Neural cell (in vitro differentiated cells): ENCODE data around the gene SEC61A1. TPM values are rescaled to one million over a fixed set of nuclear protein-coding genes. Genes with fewer than 3 reads are reported as not detected.

Source experiments
- H2AFZ ChIP-seq: fragments of 200-600, 300-800 bp; sonication (generic), shearing (Covaris generic); 2 replicates; pipeline ENCODE4 v1.6.0; 2014; ENCODE audit warnings: low read depth, mild to moderate bottlenecking, antibody characterized with exemption, low read length, moderate library complexity
- H3F3A ChIP-seq: fragments of 200-600 bp; shearing (Covaris generic); 2 replicates; pipeline ENCODE4 v1.6.1; 2016; ENCODE audit warnings: mild to moderate bottlenecking, moderate library complexity, mixed read lengths, antibody characterized with exemption, low read length; ENCODE audit not compliant: insufficient read depth, poor library complexity, severe bottlenecking
- H3K27ac ChIP-seq: fragments of 200-600, 300-800 bp; sonication (generic), shearing (Covaris generic); 2 replicates; pipeline ENCODE4 v1.5.1; 2014; ENCODE audit warnings: mild to moderate bottlenecking, low read length, moderate library complexity
- H3K27me3 ChIP-seq: fragments of 300-800, 200-600 bp; sonication (generic), shearing (Covaris generic); 2 replicates; pipeline ENCODE4 v1.6.0; 2014; ENCODE audit warnings: mild to moderate bottlenecking, low read depth, low read length, moderate library complexity; ENCODE audit not compliant: insufficient read depth
- H3K36me3 ChIP-seq: fragments of 300-800, 200-600 bp; sonication (generic), shearing (Covaris generic); 2 replicates; pipeline ENCODE4 v1.5.1; 2014; ENCODE audit warnings: mild to moderate bottlenecking, antibody characterized with exemption, low read length, moderate library complexity; ENCODE audit not compliant: insufficient read depth
- H3K4me2 ChIP-seq: fragments of 300-800, 200-600 bp; sonication (generic), shearing (Covaris generic); 2 replicates; pipeline ENCODE4 v1.6.0; 2014; ENCODE audit warnings: mild to moderate bottlenecking, low read length
- H3K4me3 ChIP-seq: fragments of 300-800, 200-600 bp; sonication (generic), shearing (Covaris generic); 2 replicates; pipeline ENCODE4 v1.5.1; 2014; ENCODE audit warnings: mild to moderate bottlenecking, low read length, moderate library complexity
- H3K79me2 ChIP-seq: fragments of 200-600 bp; shearing (Covaris generic); replicated peaks from 2 replicates; pipeline ENCODE4 v1.6.0; 2014; ENCODE audit warnings: mild to moderate bottlenecking, low read length, moderate library complexity; ENCODE audit not compliant: insufficient read depth
- H3K9ac ChIP-seq: fragments of 300-800, 200-600 bp; sonication (generic), shearing (Covaris generic); 2 replicates; pipeline ENCODE4 v1.6.1; 2016; ENCODE audit warnings: mild to moderate bottlenecking, low read length, mixed read lengths
- H3K9me2 ChIP-seq: fragments of 200-600 bp; shearing (Covaris generic); 2 replicates; pipeline ENCODE4 v1.6.1; 2016; ENCODE audit warnings: mild to moderate bottlenecking, low read length, mixed read lengths; ENCODE audit not compliant: insufficient read depth
- H3K9me3 ChIP-seq: fragments of 200-600, 300-800 bp; sonication (generic), shearing (Covaris generic); 2 replicates; pipeline ENCODE4 v1.6.1; 2016; ENCODE audit warnings: mild to moderate bottlenecking, mixed run types, low read length, moderate library complexity, mixed read lengths
- H4K20me1 ChIP-seq: fragments of 200-600 bp; shearing (Covaris generic); 2 replicates; pipeline ENCODE4 v1.6.1; 2016; ENCODE audit warnings: mild to moderate bottlenecking, mixed run types; ENCODE audit not compliant: insufficient read depth
- EP300 ChIP-seq: fragments of 450-650 bp; conservative IDR thresholded peaks from 2 replicates; pipeline ENCODE4 v1.6.1; 2014; ENCODE audit warnings: antibody characterized with exemption, mild to moderate bottlenecking, moderate library complexity; ENCODE audit not compliant: poor library complexity, severe bottlenecking
- EZH2 ChIP-seq: fragments of 200-600, 300-800 bp; shearing (Covaris generic), sonication (generic); IDR thresholded peaks from 2 replicates; pipeline ENCODE4 v1.6.1; 2014; ENCODE audit warnings: antibody characterized with exemption, low read length, borderline replicate concordance, mild to moderate bottlenecking; ENCODE audit not compliant: insufficient read depth, poor library complexity, severe bottlenecking
- MXI1 ChIP-seq: fragments of 450-650 bp; conservative IDR thresholded peaks from 2 replicates; pipeline ENCODE4 v1.6.1; 2014; ENCODE audit warnings: antibody characterized with exemption, mild to moderate bottlenecking; ENCODE audit not compliant: poor library complexity, severe bottlenecking
- POLR2AphosphoS5 ChIP-seq: IDR thresholded peaks from 2 replicates; pipeline ENCODE4 v1.6.1; 2012
- RAD21 ChIP-seq: fragments of 450-650 bp; conservative IDR thresholded peaks from 2 replicates; pipeline ENCODE4 v1.6.1; 2014; ENCODE audit warnings: antibody characterized with exemption, mild to moderate bottlenecking, moderate library complexity
- REST ChIP-seq: IDR thresholded peaks from 2 replicates; pipeline ENCODE4 v1.6.1; 2012; ENCODE audit warnings: borderline replicate concordance
- SMC3 ChIP-seq: fragments of 450-650 bp; conservative IDR thresholded peaks from 2 replicates; pipeline ENCODE4 v1.6.1; 2014; ENCODE audit warnings: antibody characterized with exemption, mild to moderate bottlenecking, moderate library complexity; ENCODE audit not compliant: poor library complexity
- TAF1 ChIP-seq: IDR thresholded peaks from 2 replicates; pipeline ENCODE4 v1.6.1; 2012; ENCODE audit warnings: low read depth
- polyA plus RNA-seq: library from polyadenylated mRNA; depleted of rRNA; stranded (reverse); fragments of >200 nt; gene quantifications from 2 replicates; pipeline ENCODE4 v1.2.3, GENCODE V29; 2014
- TF ChIP-seq, protein P1 (sequence below): fragments of 450-650 bp; IDR thresholded peaks from 2 replicates; pipeline ENCODE4 v1.5.1; 2014; ENCODE audit warnings: antibody characterized with exemption, mild to moderate bottlenecking, moderate library complexity; ENCODE audit not compliant: poor library complexity, severe bottlenecking

The SEC61A1 gene
- polyA plus RNA-seq, 1 donor from 2014 or later, result 91.6 TPM

DNA sequence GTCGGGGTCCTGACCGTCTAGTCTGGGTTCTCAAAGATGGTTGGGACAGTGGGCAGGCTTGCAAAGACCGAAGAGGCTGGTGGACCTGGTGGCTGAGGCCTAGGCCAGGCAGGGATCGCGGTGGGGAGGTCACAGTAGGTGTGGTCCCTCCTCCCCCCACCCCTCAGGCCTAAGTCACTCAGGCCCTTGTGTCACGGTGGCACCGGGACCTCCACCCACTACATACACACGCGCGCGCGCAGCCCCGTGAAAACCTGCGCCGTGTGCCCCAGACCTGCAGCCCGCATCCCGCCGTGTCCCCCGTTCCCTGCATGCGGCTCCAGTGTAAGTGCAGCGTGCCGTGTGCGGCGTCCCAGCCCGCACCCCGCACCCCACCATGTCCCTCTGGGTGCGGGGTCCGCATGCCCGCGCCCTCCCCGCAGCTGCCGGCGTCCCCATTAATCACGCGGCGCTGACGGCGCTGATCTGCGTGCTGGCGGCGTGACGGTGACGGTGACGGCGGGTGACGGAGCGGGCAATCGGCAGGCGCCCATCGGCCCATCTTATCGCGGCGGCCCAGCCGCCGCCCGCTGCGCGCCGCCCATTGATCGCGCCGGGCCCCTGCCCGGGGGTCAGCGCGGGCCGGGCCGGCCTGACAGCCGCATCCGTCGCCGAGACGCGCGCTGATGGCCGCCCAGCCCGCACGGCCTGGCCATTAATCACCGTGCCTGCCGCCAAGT, 24.4 kb downstream of the SEC61A1 start (continued):
- TF ChIP-seq, protein P1, sequence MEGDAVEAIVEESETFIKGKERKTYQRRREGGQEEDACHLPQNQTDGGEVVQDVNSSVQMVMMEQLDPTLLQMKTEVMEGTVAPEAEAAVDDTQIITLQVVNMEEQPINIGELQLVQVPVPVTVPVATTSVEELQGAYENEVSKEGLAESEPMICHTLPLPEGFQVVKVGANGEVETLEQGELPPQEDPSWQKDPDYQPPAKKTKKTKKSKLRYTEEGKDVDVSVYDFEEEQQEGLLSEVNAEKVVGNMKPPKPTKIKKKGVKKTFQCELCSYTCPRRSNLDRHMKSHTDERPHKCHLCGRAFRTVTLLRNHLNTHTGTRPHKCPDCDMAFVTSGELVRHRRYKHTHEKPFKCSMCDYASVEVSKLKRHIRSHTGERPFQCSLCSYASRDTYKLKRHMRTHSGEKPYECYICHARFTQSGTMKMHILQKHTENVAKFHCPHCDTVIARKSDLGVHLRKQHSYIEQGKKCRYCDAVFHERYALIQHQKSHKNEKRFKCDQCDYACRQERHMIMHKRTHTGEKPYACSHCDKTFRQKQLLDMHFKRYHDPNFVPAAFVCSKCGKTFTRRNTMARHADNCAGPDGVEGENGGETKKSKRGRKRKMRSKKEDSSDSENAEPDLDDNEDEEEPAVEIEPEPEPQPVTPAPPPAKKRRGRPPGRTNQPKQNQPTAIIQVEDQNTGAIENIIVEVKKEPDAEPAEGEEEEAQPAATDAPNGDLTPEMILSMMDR, result no peak
- no peak for TF ChIP-seq EZH2

GRCh38 chr3:128077202-128077624, 25.0 kb downstream of the SEC61A1 start:
- Histone ChIP-seq H3K9me3 (no peaks in the 10 kb centered on the region), H3K9ac (no peak overlapping the region), H3K4me2 (no peak overlapping the region), H4K20me1 (no peaks in the 10 kb centered on the region), H3K4me3 (no peak overlapping the region), H3K36me3 (no peaks in the 10 kb centered on the region), H3K79me2 (no peaks in the 10 kb centered on the region), H3K27me3 (peaks cover 11% of the 10 kb centered on the region), H3K27ac (no peak overlapping the region), H2AFZ (no peak overlapping the region), H3K9me2 (no peaks in the 10 kb centered on the region), H3F3A (no peaks in the 10 kb centered on the region)
- TF ChIP-seq TAF1 (no peak), MXI1 (no peak), RAD21 (no peak), REST (no peak), POLR2AphosphoS5 (no peak), EP300 (no peak), SMC3 (no peak), EZH2 (no peak)
- TF ChIP-seq, protein P1, result no peak
